ENCODE data around the gene SFTPA2.
"Not testable (repeated sequence)": the region's sequence is repeated elsewhere in the genome, so short reads cannot be mapped to it uniquely, and the experiment has no call there.

The SFTPA2 gene

DNA sequence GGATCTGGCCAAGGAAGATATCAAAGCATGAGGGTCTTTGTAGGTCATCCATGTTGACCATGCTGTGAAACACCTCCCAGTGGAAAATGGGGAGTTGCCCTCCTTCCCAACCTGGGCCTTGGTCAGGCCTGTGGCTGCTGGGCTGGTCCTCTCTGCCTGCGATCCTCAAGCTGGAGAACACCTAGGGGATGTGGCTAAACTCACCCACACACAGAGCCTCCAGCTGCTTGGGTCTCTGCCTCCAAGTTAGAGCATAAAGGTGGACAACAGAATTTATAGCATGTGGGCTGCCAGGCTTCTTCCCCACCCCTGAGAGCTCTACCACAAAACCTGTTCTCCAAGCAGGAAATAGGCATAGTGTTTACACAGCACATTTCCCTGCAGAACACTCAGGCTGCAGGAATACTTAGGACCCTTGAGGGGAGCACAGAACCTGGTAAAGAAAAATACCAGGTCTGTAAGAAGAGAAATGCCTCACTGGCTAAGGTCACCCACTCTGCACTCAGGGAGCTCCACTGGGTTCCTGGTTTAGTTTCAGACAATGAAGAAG is at the start of gene SFTPA2:
TSS of gene SFTPA2 (minus strand) at position 248 of the 550 bp plus-strand sequence. CDS start 924 bp downstream, outside the sequence.
- DNase-seq = no peak

DNA sequence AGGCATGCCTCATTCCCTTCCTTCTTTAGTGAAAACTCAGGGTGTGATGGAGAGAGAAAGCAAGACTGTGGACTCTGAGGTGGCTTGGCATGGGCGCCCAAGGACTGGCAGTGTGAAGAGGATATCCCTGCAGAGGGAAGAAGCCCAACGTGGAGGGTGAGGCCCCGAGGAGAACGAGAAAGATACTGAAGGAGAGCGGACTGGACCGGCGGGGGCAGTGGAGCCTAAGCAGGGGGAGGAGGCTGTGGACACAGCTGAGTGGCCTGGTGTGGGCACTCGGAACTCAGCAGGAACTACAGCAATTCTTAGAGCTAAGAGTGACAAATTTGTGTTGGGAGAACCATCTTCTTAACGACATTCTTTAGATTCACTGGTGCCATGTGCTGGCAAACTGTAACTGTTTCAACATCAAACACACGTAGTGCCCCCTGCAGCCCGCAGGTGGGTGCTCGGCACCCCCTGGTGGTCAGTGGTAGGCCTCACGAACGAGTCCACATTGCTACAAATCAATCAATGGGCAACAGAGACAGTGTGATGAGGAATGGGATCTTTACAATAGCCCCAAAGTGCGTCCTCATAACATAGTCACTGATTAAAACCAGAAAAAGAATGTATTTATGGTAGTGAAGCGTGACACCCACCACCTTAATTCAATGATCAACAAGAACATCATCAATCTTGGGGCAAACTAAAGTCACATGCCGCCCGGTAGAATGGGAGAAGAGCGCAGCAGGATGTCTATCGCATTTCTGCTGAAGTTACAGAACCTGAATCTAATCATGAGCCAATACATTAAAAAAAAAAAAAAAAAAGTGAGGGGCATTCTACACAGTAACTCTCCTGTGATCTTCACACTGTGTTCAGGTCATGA is 48.5 kb upstream of the SFTPA2 start:
- DNase-seq = peak in 1 of 4 experiments; percentile 18

DNA sequence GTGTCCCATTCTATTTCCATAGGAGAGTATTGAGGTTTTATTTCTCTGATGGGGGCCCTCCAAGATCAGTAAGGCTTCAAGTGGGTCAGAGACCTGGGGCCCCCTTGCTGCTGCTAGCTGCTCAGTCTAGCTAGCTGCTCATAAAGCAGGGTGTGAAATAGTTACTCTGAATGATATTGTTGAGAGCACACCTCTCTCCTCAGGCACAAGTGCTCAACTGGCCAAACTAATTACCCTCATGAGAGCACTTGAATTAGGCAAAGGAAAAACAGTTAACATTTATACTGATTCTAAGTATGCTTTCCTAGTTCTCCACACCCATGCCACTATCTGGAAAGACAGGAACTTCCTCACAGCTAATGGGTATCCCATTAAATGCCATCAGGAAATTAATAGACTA is 45.1 kb upstream of the SFTPA2 start:
- no peak for DNase-seq

DNA sequence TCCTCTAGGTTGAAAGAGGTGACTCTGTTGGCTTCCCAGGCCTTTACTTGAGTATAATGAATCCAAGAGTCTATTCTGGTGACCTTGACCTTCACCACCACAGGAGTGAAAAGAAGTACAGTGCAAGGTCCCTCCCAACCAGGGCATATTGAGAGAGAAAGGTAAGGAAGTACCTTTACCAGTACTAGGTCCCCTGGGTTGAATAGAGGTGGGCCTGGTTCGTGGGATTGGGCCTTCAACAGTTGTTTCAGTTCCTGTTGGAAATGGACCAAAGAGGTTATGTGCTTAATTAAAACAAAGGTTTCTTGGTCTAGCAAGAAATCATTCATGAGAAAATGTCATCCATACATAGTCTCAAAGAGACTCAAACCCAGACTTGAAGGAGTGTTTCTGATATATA is 44.1 kb upstream of the SFTPA2 start:
- no peak for DNase-seq

DNA sequence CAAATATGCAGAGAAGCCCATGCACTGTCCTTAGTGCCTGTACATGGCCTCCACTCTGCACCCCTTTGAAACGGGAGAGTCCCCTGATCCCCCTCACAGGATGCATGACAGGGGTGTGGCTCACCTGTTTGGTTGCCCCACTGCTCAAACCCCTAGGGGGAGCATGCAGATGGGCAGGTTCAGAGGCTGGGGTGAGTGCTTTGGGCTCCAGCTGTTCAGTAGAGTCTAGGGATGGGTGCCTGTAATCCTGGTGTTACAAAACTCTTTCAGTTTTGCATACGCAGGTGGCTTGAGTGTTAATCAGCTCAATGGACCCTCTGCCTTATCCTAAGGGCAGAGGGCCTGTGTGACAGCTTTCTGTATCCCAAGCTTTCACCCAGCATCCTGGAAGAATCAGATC is 42.7 kb upstream of the SFTPA2 start:
- no peak for DNase-seq

DNA sequence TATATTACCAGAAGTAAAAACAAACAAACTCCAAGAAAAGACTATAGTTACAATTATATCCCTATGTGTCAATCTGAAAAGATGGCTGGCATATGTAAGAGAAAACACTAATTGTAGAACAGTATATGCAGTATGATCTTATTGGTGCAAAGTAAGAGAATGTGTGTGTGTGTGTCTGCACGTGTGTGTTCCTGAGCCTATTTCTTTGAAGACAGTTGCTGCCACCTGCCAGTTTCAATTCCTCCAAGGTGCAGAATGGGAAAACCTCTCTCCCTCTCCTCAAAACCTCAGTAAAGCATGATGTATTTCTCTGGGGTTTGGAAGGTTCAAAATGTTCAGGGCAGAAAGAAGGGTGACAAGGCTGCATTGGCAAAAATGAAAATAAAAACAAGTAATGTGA is 41.7 kb upstream of the SFTPA2 start:
- no peak for DNase-seq

DNA sequence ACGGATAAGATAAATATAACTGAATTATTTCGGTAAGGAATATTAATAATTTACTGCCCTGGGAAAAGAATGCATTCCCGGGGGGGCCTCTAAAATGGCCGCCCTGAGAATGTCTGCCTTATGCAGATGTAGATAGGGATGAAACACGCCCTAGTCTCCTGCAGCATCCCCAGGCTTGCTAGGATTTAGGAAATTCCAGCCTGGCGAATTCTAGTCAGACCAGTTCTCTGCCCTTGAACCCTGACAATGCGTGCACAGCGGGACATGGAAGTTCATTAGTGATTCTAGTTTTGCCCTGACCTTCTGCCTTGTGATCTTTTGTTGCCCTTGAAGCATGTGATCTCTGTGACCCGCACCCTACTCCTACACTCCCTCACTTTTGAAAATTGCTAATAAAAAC is 39.4 kb upstream of the SFTPA2 start:
- DNase-seq = not testable (repeated sequence)

DNA sequence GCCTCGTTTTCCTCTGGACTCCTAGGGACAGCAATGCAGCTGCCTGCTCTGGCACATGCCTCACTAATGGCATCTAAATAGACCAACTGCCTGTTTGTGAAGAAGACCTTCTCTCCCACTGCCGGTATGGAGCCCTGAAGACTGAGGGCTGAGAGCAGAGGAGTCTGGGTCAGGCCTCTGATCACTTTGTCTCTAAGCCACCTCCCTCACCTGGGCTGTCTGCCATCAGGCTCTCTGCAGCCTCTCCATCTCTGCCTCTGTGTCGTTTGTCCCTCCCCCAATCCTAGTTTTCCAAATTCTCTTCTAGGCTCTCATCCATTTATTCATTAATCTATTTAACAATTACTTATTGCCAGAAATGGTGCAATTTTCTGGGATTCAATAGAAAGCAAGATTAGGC is 35.3 kb upstream of the SFTPA2 start:
- DNase-seq = no peak

DNA sequence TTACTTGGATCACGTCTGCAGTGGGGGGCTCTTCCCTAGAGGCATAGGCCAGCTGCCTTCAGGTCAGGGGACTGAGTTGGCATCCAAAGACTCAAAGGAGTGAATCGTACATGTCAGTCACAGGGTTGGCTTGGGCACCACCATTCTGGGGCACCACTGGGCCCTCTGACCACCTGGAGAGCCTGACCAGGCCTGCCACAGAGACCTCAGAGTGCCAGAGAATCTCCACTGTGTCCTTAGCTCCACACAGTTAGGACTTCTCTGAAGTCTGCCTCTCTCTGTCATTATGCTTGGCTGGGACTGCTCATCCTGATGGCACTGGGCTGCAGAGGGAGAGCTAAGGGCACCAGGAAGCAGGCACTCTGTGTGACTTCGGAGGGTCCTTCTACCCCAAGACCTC is 34.4 kb upstream of the SFTPA2 start:
- not testable (repeated sequence) for DNase-seq

DNA sequence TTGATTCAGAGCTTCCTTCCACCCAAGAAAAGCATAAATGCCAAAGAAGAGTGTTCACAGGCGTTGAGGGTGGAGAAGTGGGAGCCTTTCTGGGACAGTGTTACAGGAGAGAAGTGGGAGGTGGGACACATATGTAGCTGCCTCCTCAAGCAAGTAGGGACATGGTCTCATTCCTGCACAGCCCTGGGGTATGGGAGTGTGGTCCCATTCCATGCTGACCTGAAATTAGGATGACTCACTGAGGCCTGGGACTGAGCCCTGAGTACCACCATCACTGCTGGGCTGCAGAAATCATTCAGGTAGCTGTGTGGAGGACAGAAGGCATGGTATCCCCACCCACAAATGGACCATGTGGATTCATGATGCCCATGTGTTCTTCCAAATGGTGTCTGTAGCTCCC is 33.2 kb upstream of the SFTPA2 start:
- no peak for DNase-seq

DNA sequence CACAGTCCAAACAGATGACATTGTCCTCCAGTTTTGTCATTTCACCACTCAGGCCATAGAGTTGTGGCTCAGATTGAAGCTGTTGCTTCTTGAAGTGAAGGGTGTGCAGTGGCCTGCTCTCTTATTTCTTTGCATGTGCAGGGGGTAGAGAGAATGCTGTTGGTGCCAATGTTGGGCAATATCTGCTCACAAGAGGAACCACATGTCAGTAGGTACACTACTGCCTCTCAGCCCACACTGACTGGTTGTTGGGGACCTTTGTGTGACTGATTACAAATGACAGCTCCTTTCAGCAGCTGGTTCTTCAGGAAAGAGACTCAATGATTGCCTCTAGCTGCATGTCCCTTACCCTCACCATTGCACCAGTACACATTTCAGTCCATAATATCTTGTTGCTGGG is 28.6 kb upstream of the SFTPA2 start:
- DNase-seq = no peak

DNA sequence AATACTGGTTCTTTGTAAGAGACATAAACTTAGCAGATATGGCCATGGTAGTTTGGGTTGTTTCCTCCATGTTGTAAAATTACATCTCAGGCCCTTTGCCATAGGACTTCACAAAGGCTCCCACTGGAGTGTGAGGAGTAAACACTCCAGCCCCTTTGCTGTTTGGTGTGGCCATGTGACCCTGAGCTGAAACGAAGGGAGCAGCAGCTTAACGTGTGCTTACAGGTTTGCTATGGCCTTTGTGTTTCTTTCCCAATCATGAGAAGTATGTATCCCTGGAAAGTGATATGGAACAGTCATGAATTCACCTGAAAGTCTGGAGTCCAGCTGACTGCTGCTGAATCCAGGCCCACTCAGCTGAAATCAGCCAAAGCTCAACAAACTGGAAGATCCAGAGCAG is 26.7 kb upstream of the SFTPA2 start:
- no peak for DNase-seq

DNA sequence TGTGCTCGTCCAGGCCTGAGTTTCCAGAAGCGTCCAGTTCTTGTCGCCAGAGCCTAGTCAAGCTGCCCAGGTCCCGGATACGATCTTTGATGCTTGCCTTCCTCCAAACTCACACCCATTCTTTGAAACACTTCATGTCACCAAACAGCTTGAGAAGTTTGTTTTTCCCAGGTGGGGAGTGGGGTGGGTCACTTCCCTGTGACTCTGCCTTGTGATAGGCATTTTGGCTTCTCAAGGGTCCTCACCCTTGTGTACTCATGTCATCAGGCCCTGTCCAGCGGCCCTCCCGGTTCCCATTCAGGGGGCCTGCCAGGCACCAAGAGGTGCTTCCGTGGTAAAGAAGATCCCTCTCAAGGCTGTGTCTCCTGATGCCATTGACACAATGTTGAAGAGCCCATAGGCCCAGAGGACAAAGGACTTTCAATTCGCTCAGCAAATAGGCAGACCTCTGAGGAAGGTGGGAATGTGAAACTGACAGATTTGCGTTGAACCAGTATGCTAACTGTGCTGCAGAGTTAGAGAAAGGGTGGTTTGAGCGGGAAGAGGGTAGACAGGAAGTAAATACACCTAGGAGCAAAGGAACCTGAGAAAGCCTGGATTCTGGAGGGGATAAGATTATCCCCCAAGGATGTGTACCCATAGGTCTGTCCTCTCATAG is 25.8 kb upstream of the SFTPA2 start:
- no peak for DNase-seq

DNA sequence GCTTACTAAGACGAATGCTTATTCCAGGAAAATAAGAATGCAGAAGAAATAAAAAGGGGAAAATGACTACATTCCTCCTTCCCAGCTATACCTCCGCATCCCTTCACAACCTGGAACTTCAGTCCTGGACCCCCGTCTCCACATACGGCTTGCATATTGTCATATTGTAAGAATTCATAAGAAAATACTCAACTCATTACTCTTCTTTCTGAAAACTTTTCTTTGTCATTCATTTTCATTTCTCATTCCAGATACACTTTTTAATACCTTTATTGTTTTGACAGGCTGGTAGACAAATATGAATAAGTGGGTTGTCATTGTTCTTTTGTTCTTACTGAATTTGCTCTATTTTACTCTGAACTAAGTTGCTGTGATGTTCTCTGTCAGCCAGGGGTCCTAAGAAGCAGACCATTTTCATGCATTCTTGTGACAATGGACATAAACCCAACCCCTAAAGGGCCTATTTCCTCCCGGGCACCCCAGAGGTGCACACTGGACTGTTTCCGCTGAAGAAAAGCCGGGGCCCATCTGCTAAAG is 23.3 kb upstream of the SFTPA2 start:
- DNase-seq = no peak

DNA sequence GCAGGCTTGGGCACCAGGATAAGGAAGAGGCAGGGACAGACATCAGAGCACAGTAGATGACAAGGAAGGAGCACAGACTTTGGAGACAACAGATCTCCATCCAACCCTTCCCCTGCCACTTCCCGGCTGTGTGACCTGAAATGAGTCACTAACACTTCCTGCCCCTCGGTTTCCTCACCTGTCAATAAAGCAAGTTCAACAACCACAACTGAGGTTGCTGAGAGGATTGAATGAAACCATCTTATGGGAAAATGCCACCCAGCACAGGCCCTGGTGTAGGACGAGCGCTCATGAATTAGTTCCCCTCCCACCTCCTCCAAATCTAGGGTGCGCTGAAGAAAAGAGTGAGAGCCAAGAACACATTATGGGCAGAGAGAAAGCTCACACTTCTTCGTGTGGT is 22.7 kb upstream of the SFTPA2 start:
- DNase-seq = not testable (repeated sequence)

DNA sequence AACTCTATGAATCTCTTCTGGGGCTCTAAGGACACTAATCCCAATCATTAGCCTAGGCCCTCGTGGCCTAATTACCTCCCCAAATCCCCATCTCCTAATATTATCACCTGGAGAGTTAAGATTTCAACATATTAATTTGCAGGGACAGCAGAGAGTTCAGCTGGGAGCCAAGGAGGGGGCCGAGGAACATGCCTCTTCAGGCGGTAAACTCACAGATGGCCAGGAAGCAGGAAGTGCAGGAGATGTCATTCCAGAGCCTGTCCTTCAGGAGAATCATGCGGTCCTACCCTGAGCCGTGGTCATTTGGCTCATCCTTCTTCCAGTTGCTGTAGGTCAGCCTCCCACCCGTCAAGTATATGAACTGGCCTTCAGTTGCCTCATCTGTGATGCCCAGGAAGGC is 21.9 kb upstream of the SFTPA2 start:
- DNase-seq = no peak

DNA sequence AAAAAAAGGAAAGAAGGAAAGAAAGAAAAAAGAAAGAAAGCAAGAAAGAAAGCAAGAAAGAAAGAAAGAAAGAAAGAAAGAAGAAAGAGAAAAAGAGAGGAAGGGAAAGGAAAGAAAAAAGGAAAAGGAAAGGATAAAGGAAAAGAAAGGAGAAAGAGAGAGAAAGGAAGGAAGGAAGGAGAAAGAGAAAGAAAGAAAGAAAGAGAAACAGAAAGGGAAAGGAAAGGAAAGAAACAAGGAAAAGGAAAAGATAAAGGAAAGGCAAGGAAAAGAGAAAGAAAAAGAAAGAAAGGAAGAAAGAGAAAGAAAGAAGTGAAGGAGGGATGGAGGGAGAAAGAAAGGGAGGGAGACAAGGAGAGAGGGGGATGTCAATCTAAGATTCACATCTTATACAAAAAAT is 20.8 kb upstream of the SFTPA2 start:
- no peak for DNase-seq

DNA sequence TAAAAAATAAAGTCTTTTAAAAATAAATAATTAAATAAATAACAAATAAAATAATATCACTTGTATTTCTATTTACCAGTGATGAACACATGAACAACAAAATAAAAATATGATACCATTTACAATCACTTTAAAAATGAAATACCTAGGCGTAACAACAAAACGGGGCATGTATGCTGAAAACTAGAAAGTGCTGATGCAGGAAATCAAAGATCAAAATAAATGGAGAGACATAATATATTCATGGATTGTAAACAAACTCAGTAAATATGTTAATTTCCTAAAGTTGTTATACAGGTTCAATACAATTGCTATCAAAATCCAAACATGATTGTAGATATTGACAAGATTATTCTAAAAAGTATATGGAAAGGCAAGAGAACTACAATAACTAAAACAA is 19.2 kb upstream of the SFTPA2 start:
- DNase-seq = no peak

DNA sequence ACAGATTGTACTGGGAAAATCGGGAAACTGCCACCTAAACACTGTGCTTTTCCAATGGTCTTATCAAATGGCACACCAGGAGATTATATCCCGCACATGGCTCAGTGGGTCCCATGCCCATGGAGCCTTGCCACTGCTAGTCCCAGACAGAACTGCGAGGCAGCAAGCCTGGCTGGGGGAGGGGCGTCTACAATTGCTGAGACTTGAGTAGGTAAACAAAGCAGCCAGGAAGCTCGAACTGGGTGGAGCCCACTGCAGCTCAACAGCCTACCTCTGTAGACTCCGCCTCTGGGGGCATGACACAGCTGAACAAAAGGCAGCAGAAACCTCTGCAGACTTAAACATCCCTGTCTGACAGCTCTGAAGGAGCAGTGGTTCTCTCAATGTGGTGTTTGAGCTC is 10.4 kb upstream of the SFTPA2 start:
- DNase-seq = not testable (repeated sequence)

DNA sequence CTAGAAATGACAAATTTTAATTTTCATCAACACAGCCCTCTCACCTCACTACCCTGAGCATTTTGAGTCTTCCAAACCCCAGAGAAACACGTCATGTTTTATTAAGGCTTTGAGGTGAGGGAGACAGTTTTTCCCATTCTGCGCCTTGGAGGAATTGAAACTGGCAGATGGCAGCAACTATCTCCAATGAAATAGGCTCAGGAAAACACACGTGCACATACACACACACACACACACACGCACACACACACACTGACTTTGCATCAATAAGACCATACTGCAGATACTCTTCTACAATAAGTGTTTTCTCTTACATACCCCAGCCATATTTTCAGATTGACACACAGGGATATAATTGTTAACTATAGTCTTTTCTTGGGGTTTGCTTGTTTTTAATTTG is 3.2 kb upstream of the SFTPA2 start:
- DNase-seq = no peak

DNA sequence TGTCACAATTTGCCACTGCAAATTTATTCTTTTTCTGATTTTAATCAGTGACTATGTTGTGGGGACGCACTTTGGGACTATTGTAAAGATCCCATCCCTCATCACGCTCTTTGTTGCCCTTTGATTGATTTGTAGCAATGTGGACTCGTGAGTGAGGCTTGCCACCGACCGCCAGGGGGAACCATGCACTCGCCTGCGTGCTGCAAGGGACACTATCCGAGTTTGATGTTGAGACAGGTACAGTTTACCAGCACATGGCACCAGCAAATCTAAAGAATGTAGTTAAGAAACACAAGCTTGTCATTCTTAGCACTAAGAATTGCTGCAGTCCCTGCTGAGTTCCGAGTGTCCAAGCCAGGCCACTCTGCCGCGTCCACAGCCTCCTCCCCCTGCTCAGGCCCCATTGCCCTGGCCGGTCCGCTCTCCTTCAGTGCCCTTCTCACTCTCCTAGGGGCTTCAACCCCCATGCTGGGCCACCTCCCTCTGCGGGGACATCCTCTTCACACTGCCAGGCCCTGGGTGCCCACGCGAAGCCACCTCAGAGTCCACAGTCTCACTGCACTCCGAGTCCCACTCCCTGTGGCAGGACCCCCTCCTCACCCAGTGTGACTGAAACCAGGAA is 2.0 kb upstream of the SFTPA2 start:
- peak; percentile 10 to 44 (median 32) for DNase-seq

DNA sequence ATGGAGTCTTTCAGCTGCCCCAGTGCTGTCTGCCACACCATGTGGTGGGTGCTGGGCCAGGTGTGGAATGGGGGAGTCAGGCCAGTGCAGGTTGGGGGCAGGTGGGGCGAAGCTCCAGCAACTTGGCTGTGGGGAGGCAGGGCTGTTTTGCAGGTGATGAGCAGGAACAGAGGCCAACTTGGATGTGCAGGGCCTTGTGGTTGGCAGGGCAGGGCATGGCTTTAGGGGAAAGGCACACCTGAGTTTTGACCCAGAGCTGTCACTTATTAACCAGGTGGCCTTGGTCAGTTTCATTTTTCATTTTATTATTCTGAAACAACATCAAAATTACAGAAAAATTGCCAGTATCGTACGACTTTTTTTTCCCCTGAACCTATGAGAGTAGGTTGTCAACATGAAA is 1.1 kb upstream of the SFTPA2 start:
- no peak for DNase-seq

DNA sequence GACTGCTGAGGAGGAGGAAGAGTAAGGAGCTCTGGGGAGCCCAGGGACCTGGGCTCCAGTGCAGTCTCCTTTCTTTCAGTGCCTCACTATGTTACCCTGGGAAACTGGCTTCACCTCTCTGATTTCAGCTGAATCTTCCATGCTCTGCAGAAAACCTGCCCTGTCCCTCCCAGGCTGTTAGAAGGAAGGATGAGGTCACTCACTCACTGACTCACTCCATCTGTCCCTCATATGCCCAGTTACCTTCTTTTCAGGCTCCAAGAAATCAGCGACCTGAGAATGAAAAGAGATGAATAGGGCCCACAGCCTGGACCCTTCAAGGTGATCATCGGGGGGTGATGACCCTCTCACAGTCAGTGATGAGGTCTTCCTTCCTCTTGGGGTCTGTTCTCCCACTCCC is 481 bp downstream of the SFTPA2 start:
- no peak for DNase-seq

Data from activated CD4-positive, CD25-positive, alpha-beta regulatory T cell (primary cell).